Spleen (tissue), 11 donors: Measurements from ENCODE around the gene TJP1. TPM values are rescaled to one million over a fixed set of nuclear protein-coding genes. Genes with fewer than 3 reads are reported as not detected.

ENCODE experiments used
- DNase-seq: peaks from one replicate; pipeline ENCODE4 v3.0.0-alpha.2; 2020
- H3K27ac ChIP-seq, 8 donors: fragments of 200-600 bp; sonication (generic) in 7 of 8; 1 replicate in 4 of 8; 2 replicates in 4 of 8; pipeline versions ENCODE4 v1.5.0 to v1.8.0; 2016 to 2021; ENCODE audit warnings: inconsistent platforms in 4 of 8, mild to moderate bottlenecking in 4 of 8, moderate library complexity in 1 of 8
- H3K27me3 ChIP-seq, 7 donors: fragments of 200-600 bp; sonication (generic) in 6 of 7; replicated peaks in 1 of 7; 1 replicate in 4 of 7; 2 replicates in 3 of 7; pipeline versions ENCODE4 v1.5.0 to v1.8.0; 2016 to 2021; ENCODE audit warnings: inconsistent platforms in 3 of 7, mild to moderate bottlenecking in 1 of 7
- H3K36me3 ChIP-seq, 6 donors: fragments of 200-600 bp; sonication (generic) in 5 of 6; 1 replicate in 4 of 6; 2 replicates in 2 of 6; pipeline versions ENCODE4 v1.5.0 to v1.8.0; 2016 to 2021; ENCODE audit warnings: inconsistent platforms in 2 of 6
- H3K4me1 ChIP-seq, 6 donors: fragments of 200-600 bp; sonication (generic) in 5 of 6; 1 replicate in 3 of 6; 2 replicates in 3 of 6; pipeline versions ENCODE4 v1.5.0 to v1.8.0; 2016 to 2021; ENCODE audit warnings: inconsistent platforms in 3 of 6
- H3K4me3 ChIP-seq, 8 donors: fragments of 200-600 bp; sonication (generic) in 7 of 8; 1 replicate in 4 of 8; 2 replicates in 4 of 8; pipeline versions ENCODE4 v1.5.0 to v1.8.0; 2016 to 2021; ENCODE audit warnings: inconsistent platforms in 4 of 8, mild to moderate bottlenecking in 4 of 8, moderate library complexity in 2 of 8
- H3K9me3 ChIP-seq, 8 donors: fragments of 200-600 bp; sonication (generic) in 7 of 8; 1 replicate in 4 of 8; 2 replicates in 4 of 8; pipeline versions ENCODE4 v1.5.0 to v1.8.0; 2016 to 2021; ENCODE audit warnings: inconsistent platforms in 4 of 8
- CTCF ChIP-seq, 11 experiments: fragments of 200-600 bp in 7 of 11; fragments of 450-650 bp in 4 of 11; sonication (generic) in 4 of 11; IDR thresholded peaks in 8 of 11; conservative IDR thresholded peaks in 3 of 11; 1 replicate in 7 of 11; 2 replicates in 4 of 11; pipeline versions ENCODE4 v1.4.0 to v1.8.0; 2016 to 2021; ENCODE audit warnings: antibody characterized with exemption in 11 of 11, inconsistent platforms in 4 of 11, mild to moderate bottlenecking in 1 of 11
- POLR2A ChIP-seq, 3 donors: fragments of 450-650 bp; IDR thresholded peaks; one replicate each; pipeline ENCODE4 v1.5.1; 2017; ENCODE audit warnings: antibody characterized with exemption in 3 of 3, mild to moderate bottlenecking in 1 of 3
- POLR2AphosphoS5 ChIP-seq, 3 donors: sonication (generic); formaldehyde crosslinking; IDR thresholded peaks; one replicate each; pipeline ENCODE4 v1.5.1; 2017; ENCODE audit warnings: antibody characterized with exemption in 3 of 3
- WGBS, 5 donors: extraction: QIAGEN DNeasy Blood & Tissue Kit in 3 of 5; methylation state at CpG; one replicate each; pipeline versions ENCODE4 v1.1.5 to v1.1.7; 2013 to 2018; 5-methylcytosine and 5-hydroxymethylcytosine counted together
- intact Hi-C: fragments of 100-400 bp; cut with DNase I; formaldehyde crosslinking; loops from one replicate; pipeline ENCODE4 v1.15.0; 2023; ENCODE audit warnings: low total_unique reads
- polyA plus RNA-seq, 3 donors: library from polyadenylated mRNA; stranded (reverse); fragments of 200-250 nt; gene quantifications; one replicate each; pipeline ENCODE4 v1.2.1, GENCODE V29; 2013
- total RNA-seq, 7 donors: library from RNA; depleted of rRNA in 3 of 7; stranded (reverse); fragments of >200 nt in 3 of 7; fragmentation: NEBNext Ultra II Directional in 4 of 7; extraction: Animal tissue kit (Norgen Biotek cat#: 25700) in 4 of 7; gene quantifications; one replicate each; pipeline versions ENCODE4 v1.1.0 to v1.2.1, GENCODE V29; 2016 to 2021
- donor health status: healthy with polysubstance abuse.
- donor health status: DM: no; HTN: no; CAD: no; lungs with moderate emphysema.
- donor health status: DM: no; HTN: no; CAD: no.
- donor health status: Bipolar disorder and iron deficiency.
- donor health status: healthy.
- donor health status: DM: no; HTN: no; CAD: no.
- donor health status: DM: yes; HTN: yes; CAD: no.

The TJP1 gene
- total and polyA plus RNA-seq, 10 donors = 2.9 to 71.8 (median 49.7) TPM

- DNase-seq = no peak
- peaks cover 0 to 3% (median 0%) of the 10 kb centered on the region in 7 donors for H3K27me3 ChIP-seq
- H3K27ac ChIP-seq = no peak overlapping the region
- intact Hi-C loops = no loop called here
- H3K36me3 ChIP-seq = peaks cover 0 to 3% (median 0%) of the 10 kb centered on the region in 6 donors
- H3K4me1 ChIP-seq = no peaks in the 10 kb centered on the region
- H3K9me3 ChIP-seq = peaks cover 0 to 20% (median 11%) of the 10 kb centered on the region in 8 donors
- 90 to 98% (median 95%) methylated on average over 7 of the region's 7 CpGs for WGBS, 5 donors
- no peak overlapping the region for H3K4me3 ChIP-seq
- TF ChIP-seq POLR2AphosphoS5 (IDR thresholded peaks at IDR 0.05) (no peak), POLR2A (IDR thresholded peaks at IDR 0.05) (no peak), CTCF (IDR thresholded peaks at IDR 0.05 in 8 of 11, conservative IDR thresholded peaks at IDR 0.05 in 3 of 11) (no peak)
Observed at GRCh38 chr15:29693225-29693624, 129.0 kb downstream of the TJP1 start.

GRCh38 chr15:29692527-29692926 is 129.7 kb downstream of the TJP1 start:
- H3K4me1 ChIP-seq = no peaks in the 10 kb centered on the region
- intact Hi-C loops = no loop called here
- WGBS, 5 donors = 32 to 56% (median 39%) methylated on average over 2 of the region's 2 CpGs

GRCh38 chr15:29690765-29691475 is 131.3 kb downstream of the TJP1 start:
- no peaks in the 10 kb centered on the region for H3K36me3 ChIP-seq
- no peaks in the 10 kb centered on the region for H3K4me1 ChIP-seq
- 55 to 78% (median 66%) methylated on average over 7 of the region's 7 CpGs for WGBS, 5 donors
- TF ChIP-seq POLR2AphosphoS5 (IDR thresholded peaks at IDR 0.05) = no peak
- TF ChIP-seq CTCF (IDR thresholded peaks at IDR 0.05 in 8 of 11, conservative IDR thresholded peaks at IDR 0.05 in 3 of 11) = no peak
- TF ChIP-seq POLR2A (IDR thresholded peaks at IDR 0.05) = no peak
- H3K9me3 ChIP-seq = peaks cover 0 to 20% (median 11%) of the 10 kb centered on the region in 8 donors
- H3K27me3 ChIP-seq = peaks cover 0 to 8% (median 0%) of the 10 kb centered on the region in 7 donors
- DNase-seq = no peak
- intact Hi-C loops = no loop called here
- H3K27ac ChIP-seq = no peak overlapping the region
- no peak overlapping the region for H3K4me3 ChIP-seq

More at GRCh38 chr15:29692527-29692926, 129.7 kb downstream of the TJP1 start:
- Histone ChIP-seq H3K36me3 (no peaks in the 10 kb centered on the region), H3K4me3 (no peak overlapping the region), H3K9me3 (peaks cover 0 to 20% (median 11%) of the 10 kb centered on the region in 8 donors), H3K27ac (no peak overlapping the region), H3K27me3 (peaks cover 0 to 8% (median 0%) of the 10 kb centered on the region in 7 donors)
- DNase-seq = no peak
- no peak for TF ChIP-seq POLR2AphosphoS5 (IDR thresholded peaks at IDR 0.05)
- TF ChIP-seq CTCF (IDR thresholded peaks at IDR 0.05 in 8 of 11, conservative IDR thresholded peaks at IDR 0.05 in 3 of 11) = no peak
- no peak for TF ChIP-seq POLR2A (IDR thresholded peaks at IDR 0.05)

DNA sequence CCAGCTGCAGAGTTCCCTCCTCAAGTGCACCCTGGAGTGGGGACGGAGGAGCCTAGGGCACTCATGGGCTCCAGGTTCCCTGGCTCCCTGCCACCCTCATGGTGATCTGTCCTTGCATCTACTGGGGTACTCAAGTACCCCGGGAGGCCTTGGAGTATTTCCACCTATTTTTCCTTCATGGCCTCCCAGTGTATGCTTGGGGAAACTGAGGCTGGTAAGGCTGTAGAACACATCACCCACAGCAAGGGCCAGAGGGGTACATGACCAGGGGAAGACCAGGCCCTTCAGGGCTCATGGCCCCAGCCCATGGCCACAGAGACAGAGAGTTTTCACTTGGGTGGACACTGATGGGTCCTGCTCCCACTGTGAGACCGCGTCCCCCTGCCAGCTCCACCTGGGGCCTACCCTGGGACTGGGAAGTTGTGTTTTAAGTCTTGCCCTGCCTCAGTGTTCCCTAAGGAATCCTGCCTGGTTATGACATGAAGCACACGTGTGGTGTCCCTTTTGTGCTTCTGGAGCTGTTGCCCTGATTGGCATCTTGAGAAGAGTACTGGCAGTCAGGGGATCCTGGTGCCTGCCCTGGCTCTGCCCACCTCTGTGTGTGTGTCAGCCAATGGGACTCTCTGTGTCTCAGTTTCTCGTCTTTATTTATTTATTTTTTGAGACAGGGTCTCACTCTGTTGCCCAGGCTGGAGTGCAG is 132.8 kb downstream of the TJP1 start:
- Histone ChIP-seq H3K9me3 (peaks cover 0 to 10% (median 4%) of the 10 kb centered on the region in 8 donors), H3K4me3 (no peak overlapping the region), H3K27ac (no peak overlapping the region), H3K4me1 (no peaks in the 10 kb centered on the region), H3K36me3 (no peaks in the 10 kb centered on the region), H3K27me3 (peaks cover 0 to 8% (median 0%) of the 10 kb centered on the region in 7 donors)
- TF ChIP-seq POLR2AphosphoS5 (IDR thresholded peaks at IDR 0.05) (no peak), CTCF (IDR thresholded peaks at IDR 0.05 in 8 of 11, conservative IDR thresholded peaks at IDR 0.05 in 3 of 11) (no peak), POLR2A (IDR thresholded peaks at IDR 0.05) (no peak)
- intact Hi-C loops = no loop called here
- DNase-seq = no peak
- 79 to 92% (median 90%) methylated on average over 5 to 6 of the region's 6 CpGs for WGBS, 5 donors
